BLaER1 (cell line): ENCODE results near the gene C10orf62.
"Not testable (repeated sequence)": the region's sequence is repeated elsewhere in the genome, so short reads cannot be mapped to it uniquely, and the experiment has no call there.

Source experiments
- H3K27ac ChIP-seq: shearing (Covaris generic); formaldehyde crosslinking; 2 replicates; pipeline ENCODE4 v1.8.1; 2022
- H3K27me3 ChIP-seq: shearing (Covaris generic); formaldehyde crosslinking; 2 replicates; pipeline ENCODE4 v1.8.1; 2022
- H3K36me3 ChIP-seq: shearing (Covaris generic); formaldehyde crosslinking; 2 replicates; pipeline ENCODE4 v1.8.1; 2022
- H3K4me1 ChIP-seq: shearing (Covaris generic); formaldehyde crosslinking; 2 replicates; pipeline ENCODE4 v1.8.1; 2022
- H3K4me2 ChIP-seq: shearing (Covaris generic); formaldehyde crosslinking; 2 replicates; pipeline ENCODE4 v1.8.1; 2022
- H3K4me3 ChIP-seq: shearing (Covaris generic); formaldehyde crosslinking; 2 replicates; pipeline ENCODE4 v1.8.1; 2022
- H3K9ac ChIP-seq: shearing (Covaris generic); formaldehyde crosslinking; 2 replicates; pipeline ENCODE4 v1.8.1; 2022
- H3K9me3 ChIP-seq: shearing (Covaris generic); formaldehyde crosslinking; 2 replicates; pipeline ENCODE4 v1.8.1; 2022
- H4K20me1 ChIP-seq: shearing (Covaris generic); formaldehyde crosslinking; 2 replicates; pipeline ENCODE4 v1.8.1; 2022
- Cebpa-rat ChIP-seq: shearing (Covaris generic); IDR thresholded peaks from 2 replicates; pipeline ENCODE4 v1.8.1; 2022

C10orf62 gene

DNA sequence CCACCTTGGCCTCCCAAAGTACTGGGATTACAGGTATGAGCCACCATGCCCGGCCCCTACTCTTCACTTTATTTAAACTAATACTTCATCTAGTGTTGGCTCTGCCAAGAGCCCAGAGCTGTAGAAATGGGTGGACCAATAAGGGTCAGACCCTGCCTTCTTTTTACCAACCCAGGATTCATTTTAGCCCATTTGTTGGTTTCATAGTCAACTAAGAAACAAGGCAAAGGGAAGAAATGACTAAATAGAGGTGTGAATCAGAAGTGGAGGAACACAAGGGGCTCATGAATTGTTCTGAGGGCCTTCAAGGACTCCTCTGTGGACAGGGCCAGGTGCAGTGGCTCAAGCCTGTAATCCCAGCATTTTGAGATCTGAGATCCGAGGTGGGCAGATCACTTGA lies 15.8 kb upstream of the C10orf62 start:
- Histone ChIP-seq H3K27me3 (no peaks in the 10 kb centered on the region), H3K4me1 (peaks cover 25% of the 10 kb centered on the region), H3K4me2 (no peak overlapping the region), H3K27ac (no peak overlapping the region), H4K20me1 (no peaks in the 10 kb centered on the region), H3K4me3 (no peak overlapping the region), H3K9me3 (no peaks in the 10 kb centered on the region), H3K9ac (no peak overlapping the region), H3K36me3 (no peaks in the 10 kb centered on the region)
- no peak for TF ChIP-seq Cebpa-rat

DNA sequence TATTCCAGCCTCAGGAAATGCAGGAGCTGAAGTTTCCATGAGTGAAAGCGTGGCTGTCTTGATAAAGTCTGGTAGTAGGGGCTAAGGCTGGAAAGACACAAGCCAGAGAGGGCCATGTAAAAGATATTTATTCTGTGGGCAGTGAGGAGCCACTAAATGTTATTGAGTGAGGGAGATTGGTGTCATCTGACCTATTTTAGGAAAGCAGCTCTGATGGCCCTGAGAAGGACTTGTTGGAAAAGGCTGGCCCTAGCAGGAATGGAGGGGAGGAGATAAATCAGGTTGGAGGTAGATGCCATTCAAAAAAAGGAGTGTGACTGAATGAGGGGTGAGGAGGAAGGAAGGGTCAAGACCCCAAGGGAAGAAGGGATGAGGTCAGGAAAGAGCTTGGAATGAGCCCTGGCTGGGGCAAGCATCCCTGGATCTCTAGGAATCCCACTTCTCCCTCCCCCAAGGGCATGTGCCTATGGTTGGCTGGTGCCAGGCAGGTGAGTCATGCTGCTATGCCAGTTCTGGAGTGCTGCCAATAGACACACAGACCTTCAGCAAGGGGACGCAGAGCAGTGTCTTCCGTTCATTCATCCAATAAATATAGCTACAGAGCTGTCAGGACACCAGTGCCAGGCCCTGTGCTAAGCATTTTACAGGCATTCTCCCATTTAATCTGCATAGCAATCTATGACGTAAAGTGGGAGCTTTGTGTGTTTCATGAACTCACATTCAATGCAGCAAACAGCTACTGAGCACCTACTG lies 15.0 kb upstream of the C10orf62 start:
- TF ChIP-seq Cebpa-rat = no peak
- H3K4me3 ChIP-seq = no peak overlapping the region
- no peak overlapping the region for H3K4me2 ChIP-seq
- no peaks in the 10 kb centered on the region for H4K20me1 ChIP-seq
- H3K36me3 ChIP-seq = no peaks in the 10 kb centered on the region
- H3K27me3 ChIP-seq = no peaks in the 10 kb centered on the region
- H3K4me1 ChIP-seq = peaks cover 25% of the 10 kb centered on the region
- no peaks in the 10 kb centered on the region for H3K9me3 ChIP-seq
- H3K27ac ChIP-seq = no peak overlapping the region
- H3K9ac ChIP-seq = no peak overlapping the region

DNA sequence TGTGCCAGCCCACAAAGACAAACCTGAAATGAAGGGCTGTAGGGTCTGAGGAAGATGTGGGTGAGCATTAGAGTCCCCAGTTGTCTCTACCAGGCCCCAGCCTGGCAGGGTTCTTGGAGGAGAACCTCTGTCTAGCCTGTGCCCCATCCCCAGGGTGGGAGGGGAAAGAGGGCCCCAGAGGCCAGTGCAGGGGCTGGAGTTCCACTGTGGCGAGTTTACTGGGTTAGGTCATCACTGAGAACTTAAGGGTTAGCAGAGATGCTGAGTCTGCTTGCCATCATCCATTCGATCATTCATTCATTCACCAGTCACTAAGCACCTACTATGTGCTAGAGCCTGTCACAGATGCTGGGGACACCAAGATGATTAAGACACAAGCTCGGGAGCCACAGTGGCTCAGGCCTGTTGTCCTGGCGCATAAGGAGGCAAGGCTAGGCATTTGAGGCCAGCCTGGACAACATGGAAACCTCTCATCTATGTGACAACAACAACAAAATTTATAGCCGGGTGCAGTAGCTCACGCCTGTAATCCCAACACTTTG lies 14.3 kb upstream of the C10orf62 start:
- TF ChIP-seq Cebpa-rat = no peak
- no peak overlapping the region for H3K4me2 ChIP-seq
- H3K9ac ChIP-seq = no peak overlapping the region
- H3K4me1 ChIP-seq = peaks cover 25% of the 10 kb centered on the region
- no peak overlapping the region for H3K27ac ChIP-seq
- H3K36me3 ChIP-seq = no peaks in the 10 kb centered on the region
- no peaks in the 10 kb centered on the region for H3K27me3 ChIP-seq
- H4K20me1 ChIP-seq = no peaks in the 10 kb centered on the region
- H3K4me3 ChIP-seq = no peak overlapping the region
- no peaks in the 10 kb centered on the region for H3K9me3 ChIP-seq

DNA sequence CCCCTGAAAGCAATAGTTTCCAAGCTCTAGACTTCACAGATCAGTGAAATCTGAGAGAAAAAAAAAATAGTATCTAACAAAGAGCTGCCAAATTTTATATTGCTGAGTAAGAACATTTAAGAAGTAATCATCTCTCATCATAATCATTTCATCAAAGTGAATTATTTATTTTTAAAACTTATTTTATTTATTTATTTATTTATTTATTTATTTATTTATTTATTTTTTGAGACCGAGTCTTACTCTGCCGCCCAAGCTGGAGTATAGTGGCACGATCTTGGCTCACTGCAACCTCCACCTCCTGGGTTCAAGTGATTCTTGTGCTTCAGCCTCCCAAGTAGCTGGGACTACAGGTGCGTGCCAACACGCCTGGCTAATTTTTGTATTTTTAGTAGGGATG lies 13.0 kb upstream of the C10orf62 start:
- not testable (repeated sequence) for H3K4me3 ChIP-seq, H3K9ac ChIP-seq, H3K27ac ChIP-seq

DNA sequence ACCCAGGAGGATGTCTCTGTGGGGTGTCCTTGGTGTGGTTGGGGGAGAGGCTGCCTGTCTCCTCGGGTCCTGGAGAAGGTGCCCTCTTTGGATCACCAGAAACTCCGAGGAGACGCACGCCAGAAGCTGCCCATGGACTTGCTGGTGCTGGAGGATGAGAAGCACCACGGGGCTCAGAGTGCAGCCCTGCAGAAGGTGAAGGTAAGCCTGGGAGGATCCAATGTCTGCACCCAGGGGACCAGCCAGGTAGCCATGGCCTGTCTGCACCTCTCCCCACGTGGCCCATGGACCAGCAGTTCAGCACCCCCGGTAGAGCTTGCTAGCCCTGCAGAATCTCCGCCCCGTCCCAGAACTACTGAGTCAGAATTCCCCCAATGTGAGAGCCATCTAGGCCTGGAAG lies 11.8 kb upstream of the C10orf62 start:
- Histone ChIP-seq H3K4me1 (peaks cover 6% of the 10 kb centered on the region), H3K4me2 (no peak overlapping the region), H3K27me3 (no peaks in the 10 kb centered on the region), H3K36me3 (no peaks in the 10 kb centered on the region), H3K9me3 (no peaks in the 10 kb centered on the region), H4K20me1 (no peaks in the 10 kb centered on the region), H3K4me3 (no peak overlapping the region), H3K27ac (no peak overlapping the region), H3K9ac (no peak overlapping the region)
- TF ChIP-seq Cebpa-rat = no peak

More for the DNA sequence above, 13.0 kb upstream of the C10orf62 start:
- H3K36me3 ChIP-seq, H3K4me2 ChIP-seq, H3K9me3 ChIP-seq, H3K27me3 ChIP-seq, H4K20me1 ChIP-seq: not testable (repeated sequence)
- peaks cover 15% of the 10 kb centered on the region for H3K4me1 ChIP-seq

DNA sequence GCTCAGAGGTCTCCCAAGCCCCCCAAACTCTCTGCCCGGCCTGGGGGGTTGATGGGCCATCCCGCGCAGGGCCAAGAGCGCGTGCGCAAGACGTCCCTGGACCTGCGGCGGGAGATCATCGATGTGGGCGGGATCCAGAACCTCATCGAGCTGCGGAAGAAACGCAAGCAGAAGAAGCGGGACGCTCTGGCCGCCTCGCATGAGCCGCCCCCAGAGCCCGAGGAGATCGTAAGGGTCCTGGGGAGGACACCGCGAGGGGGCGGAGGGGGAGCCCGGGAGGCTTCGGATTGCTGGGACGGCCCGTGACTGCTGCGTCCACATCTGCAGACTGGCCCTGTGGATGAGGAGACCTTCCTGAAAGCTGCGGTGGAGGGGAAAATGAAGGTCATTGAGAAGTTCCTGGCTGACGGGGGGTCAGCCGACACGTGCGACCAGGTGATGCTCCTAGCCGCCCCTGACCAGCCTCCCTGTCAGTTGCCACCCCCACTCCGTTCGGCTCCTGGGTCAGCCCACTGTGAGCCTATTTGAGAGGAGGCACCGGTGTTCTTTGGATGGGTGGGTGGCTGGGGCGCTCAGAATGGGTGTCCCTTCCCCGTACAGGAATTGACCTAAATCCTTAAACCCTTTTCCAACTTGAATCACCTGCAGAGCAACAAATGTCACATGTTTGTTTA lies 11.2 kb upstream of the C10orf62 start:
- H3K27me3 ChIP-seq = no peaks in the 10 kb centered on the region
- TF ChIP-seq Cebpa-rat = no peak
- no peak overlapping the region for H3K9ac ChIP-seq
- H4K20me1 ChIP-seq = no peaks in the 10 kb centered on the region
- no peaks in the 10 kb centered on the region for H3K36me3 ChIP-seq
- H3K27ac ChIP-seq = no peak overlapping the region
- H3K4me3 ChIP-seq = no peak overlapping the region
- H3K4me1 ChIP-seq = no peaks in the 10 kb centered on the region
- no peaks in the 10 kb centered on the region for H3K9me3 ChIP-seq
- H3K4me2 ChIP-seq = no peak overlapping the region

DNA sequence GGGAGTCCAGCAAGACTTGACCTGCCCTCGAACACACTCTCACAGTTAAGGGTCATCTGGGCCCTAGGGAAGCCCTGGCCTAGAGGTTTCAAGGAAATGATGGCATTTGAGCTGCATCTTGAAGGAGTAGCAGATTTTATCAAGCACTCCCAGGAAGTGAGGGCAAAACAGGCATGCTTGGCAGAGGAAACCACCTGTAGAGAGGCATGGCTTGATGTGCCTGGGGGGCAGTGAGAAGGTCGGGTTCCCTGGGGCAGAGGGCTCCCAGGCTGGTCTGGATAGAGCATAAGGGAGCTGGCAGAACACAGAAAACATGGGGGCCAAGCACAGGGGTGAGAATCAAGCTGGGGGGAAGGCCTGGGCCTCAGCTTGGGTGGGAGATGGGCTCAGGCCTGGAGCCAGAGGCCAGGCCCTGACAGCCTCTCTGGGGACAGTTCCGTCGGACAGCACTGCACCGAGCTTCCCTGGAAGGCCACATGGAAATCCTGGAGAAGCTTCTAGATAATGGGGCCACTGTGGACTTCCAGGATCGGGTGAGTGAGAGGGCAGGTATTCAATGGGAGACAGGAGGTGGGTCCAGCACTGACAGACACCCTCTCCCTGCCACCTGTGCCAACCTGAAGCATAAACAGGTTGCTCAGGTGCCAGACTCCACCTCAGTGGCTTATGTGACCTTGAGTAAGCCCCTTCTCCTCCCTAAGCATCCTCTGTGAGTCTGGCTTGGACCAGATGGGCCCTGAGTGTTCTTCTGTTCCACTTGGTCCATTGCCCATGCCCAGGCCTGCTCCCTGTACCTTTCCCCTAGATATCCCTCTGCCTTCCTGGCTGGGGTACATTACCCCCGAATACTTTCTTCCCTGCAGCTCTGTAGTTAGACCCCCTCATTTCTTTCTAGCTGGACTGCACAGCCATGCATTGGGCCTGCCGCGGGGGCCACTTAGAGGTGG lies 8.8 kb upstream of the C10orf62 start:
- no peaks in the 10 kb centered on the region for H3K36me3 ChIP-seq
- no peaks in the 10 kb centered on the region for H4K20me1 ChIP-seq
- H3K27me3 ChIP-seq = no peaks in the 10 kb centered on the region
- H3K9me3 ChIP-seq = no peaks in the 10 kb centered on the region
- no peak overlapping the region for H3K4me3 ChIP-seq
- no peak overlapping the region for H3K27ac ChIP-seq
- H3K4me2 ChIP-seq = no peak overlapping the region
- H3K4me1 ChIP-seq = no peaks in the 10 kb centered on the region
- no peak for TF ChIP-seq Cebpa-rat
- H3K9ac ChIP-seq = no peak overlapping the region

DNA sequence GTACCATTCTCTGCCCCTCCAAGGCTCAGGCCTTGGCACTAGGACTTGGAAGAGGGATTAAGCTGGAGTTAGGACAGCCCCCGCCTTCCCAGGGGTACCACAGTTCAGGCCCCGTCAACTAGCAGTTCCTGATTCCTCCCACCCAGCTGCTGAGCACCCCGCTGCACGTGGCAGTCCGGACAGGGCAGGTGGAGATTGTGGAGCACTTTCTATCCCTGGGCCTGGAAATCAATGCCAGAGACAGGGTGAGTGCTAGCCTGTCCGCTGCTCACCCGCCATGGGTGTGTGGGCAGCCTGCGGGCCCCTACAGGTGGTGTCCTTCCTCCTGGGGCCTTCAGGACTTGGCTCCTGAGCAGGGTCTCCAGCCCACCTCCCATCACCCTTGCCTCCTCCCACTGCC lies 7.4 kb upstream of the C10orf62 start:
- no peak overlapping the region for H3K4me2 ChIP-seq
- H3K4me3 ChIP-seq = no peak overlapping the region
- no peak overlapping the region for H3K27ac ChIP-seq
- no peaks in the 10 kb centered on the region for H3K36me3 ChIP-seq
- H3K9ac ChIP-seq = no peak overlapping the region
- no peaks in the 10 kb centered on the region for H3K9me3 ChIP-seq
- H3K4me1 ChIP-seq = no peaks in the 10 kb centered on the region
- H4K20me1 ChIP-seq = no peaks in the 10 kb centered on the region
- H3K27me3 ChIP-seq = no peaks in the 10 kb centered on the region
- TF ChIP-seq Cebpa-rat = no peak

DNA sequence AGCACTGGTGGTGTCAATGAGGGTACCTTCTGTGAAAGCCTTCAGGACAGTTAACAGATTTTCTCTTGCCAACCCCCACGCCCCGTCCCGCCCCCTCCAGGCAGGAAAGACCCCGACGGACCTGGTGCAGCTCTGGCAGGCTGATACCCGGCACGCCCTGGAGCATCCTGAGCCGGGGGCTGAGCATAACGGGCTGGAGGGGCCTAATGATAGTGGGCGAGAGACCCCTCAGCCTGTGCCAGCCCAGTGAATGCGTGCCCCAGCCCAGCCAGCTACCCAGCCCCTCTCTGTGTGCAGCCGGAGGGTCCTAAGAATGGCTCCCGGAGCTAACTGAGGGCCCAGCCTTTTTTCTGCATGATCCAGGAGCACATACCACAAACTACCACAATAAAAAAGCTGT lies 6.0 kb upstream of the C10orf62 start:
- no peak for TF ChIP-seq Cebpa-rat
- H3K27me3 ChIP-seq = no peaks in the 10 kb centered on the region
- H3K4me2 ChIP-seq = no peak overlapping the region
- H3K36me3 ChIP-seq = no peaks in the 10 kb centered on the region
- no peak overlapping the region for H3K27ac ChIP-seq
- no peaks in the 10 kb centered on the region for H3K4me1 ChIP-seq
- no peak overlapping the region for H3K4me3 ChIP-seq
- H3K9ac ChIP-seq = no peak overlapping the region
- no peaks in the 10 kb centered on the region for H3K9me3 ChIP-seq
- no peaks in the 10 kb centered on the region for H4K20me1 ChIP-seq
